ENCODE measurements around the gene GTPBP2.

Gene GTPBP2

GRCh38 chr6:43614396-43614730 lies 14.7 kb downstream of the GTPBP2 start:
- Histone ChIP-seq H4K8ac (ENCODE audit: low read depth, low read length) (no peak overlapping the region), H2AK5ac (ENCODE audit: low read length) (no peak overlapping the region), H3K4me3 (ENCODE audit: low read depth, low read length) (no peak overlapping the region), H3K23ac (ENCODE audit: low read length) (no peak overlapping the region), H2BK12ac (ENCODE audit: low read length) (no peak overlapping the region), H3K79me1 (ENCODE audit: low read length) (no peaks in the 10 kb centered on the region), H3K4ac (ENCODE audit: low read depth, low read length) (no peak overlapping the region), H3K9me3 (ENCODE audit: insufficient read depth, low read depth, low read length) (no peaks in the 10 kb centered on the region), H3K79me2 (ENCODE audit: control insufficient read depth, insufficient read depth, low read length, poor library complexity) (no peaks in the 10 kb centered on the region), H2BK5ac (ENCODE audit: low read depth, low read length, poor library complexity) (no peak overlapping the region), H3K4me1 (ENCODE audit: control insufficient read depth in 1 of 2, insufficient read depth in 2 of 2, low read length in 2 of 2) (peaks cover 3 to 5% of the 10 kb centered on the region in 2 experiments), H3K27ac (ENCODE audit: low read depth, low read length) (no peak overlapping the region), H4K12ac (ENCODE audit: low read depth, low read length) (no peak overlapping the region), H3K14ac (ENCODE audit: low read length) (no peak overlapping the region), H3K18ac (ENCODE audit: low read length) (no peak overlapping the region), H3K4me2 (ENCODE audit: low read length) (no peak overlapping the region), H3K9ac (ENCODE audit: low read length) (peak overlapping the region; percentile 9), H4K91ac (ENCODE audit: low read depth, low read length) (no peak overlapping the region), H3K36me3 (ENCODE audit: control insufficient read depth in 1 of 2, insufficient read depth in 2 of 2, low read length in 2 of 2) (peaks cover 19 to 25% of the 10 kb centered on the region in 2 experiments), H2AFZ (ENCODE audit: insufficient read depth, low read length, poor library complexity) (no peak overlapping the region), H3K27me3 (ENCODE audit: insufficient read depth, low read length) (no peaks in the 10 kb centered on the region), H2BK120ac (ENCODE audit: insufficient read depth, low read length, poor library complexity) (no peak overlapping the region)
- no CpG with 5 or more reads among the region's 3 CpGs for WGBS (ENCODE audit: extremely low coverage, insufficient coverage, insufficient read length)
- DNase-seq: peak; percentile 72 to 88

- no peak for DNase-seq
- H2AK5ac ChIP-seq (ENCODE audit: low read length): no peak overlapping the region
- H3K9me3 ChIP-seq (ENCODE audit: insufficient read depth, low read depth, low read length): no peaks in the 10 kb centered on the region
- H3K36me3 ChIP-seq (ENCODE audit: control insufficient read depth in 1 of 2, insufficient read depth in 2 of 2, low read length in 2 of 2): peaks cover 16 to 23% of the 10 kb centered on the region in 2 experiments
- no peaks in the 10 kb centered on the region for H3K79me2 ChIP-seq (ENCODE audit: control insufficient read depth, insufficient read depth, low read length, poor library complexity)
- H3K14ac ChIP-seq (ENCODE audit: low read length): no peak overlapping the region
- H3K23ac ChIP-seq (ENCODE audit: low read length): no peak overlapping the region
- H3K9ac ChIP-seq (ENCODE audit: low read length): peak overlapping the region; percentile 9
- H3K4me3 ChIP-seq (ENCODE audit: low read depth, low read length): no peak overlapping the region
- H2BK12ac ChIP-seq (ENCODE audit: low read length): no peak overlapping the region
- no peak overlapping the region for H3K4me2 ChIP-seq (ENCODE audit: low read length)
- H3K4ac ChIP-seq (ENCODE audit: low read depth, low read length): no peak overlapping the region
- H3K18ac ChIP-seq (ENCODE audit: low read length): no peak overlapping the region
- no peak overlapping the region for H4K8ac ChIP-seq (ENCODE audit: low read depth, low read length)
- no peaks in the 10 kb centered on the region for H3K27me3 ChIP-seq (ENCODE audit: insufficient read depth, low read length)
- H3K4me1 ChIP-seq (ENCODE audit: control insufficient read depth in 1 of 2, insufficient read depth in 2 of 2, low read length in 2 of 2): peaks cover 3 to 5% of the 10 kb centered on the region in 2 experiments
- no peak overlapping the region for H4K91ac ChIP-seq (ENCODE audit: low read depth, low read length)
- no peak overlapping the region for H2AFZ ChIP-seq (ENCODE audit: insufficient read depth, low read length, poor library complexity)
- no CpG with 5 or more reads among the region's 6 CpGs for WGBS (ENCODE audit: extremely low coverage, insufficient coverage, insufficient read length)
- no peak overlapping the region for H4K12ac ChIP-seq (ENCODE audit: low read depth, low read length)
- no peak overlapping the region for H2BK120ac ChIP-seq (ENCODE audit: insufficient read depth, low read length, poor library complexity)
- H3K27ac ChIP-seq (ENCODE audit: low read depth, low read length): no peak overlapping the region
- H3K79me1 ChIP-seq (ENCODE audit: low read length): no peaks in the 10 kb centered on the region
- peak overlapping the region; percentile 6 for H2BK5ac ChIP-seq (ENCODE audit: low read depth, low read length, poor library complexity)
Observed at GRCh38 chr6:43613721-43614395, 15.2 kb downstream of the GTPBP2 start.

GRCh38 chr6:43610431-43610830 lies 18.6 kb downstream of the GTPBP2 start:
- Histone ChIP-seq H3K9ac (ENCODE audit: low read length) (no peak overlapping the region), H2AK5ac (ENCODE audit: low read length) (no peak overlapping the region), H3K4me1 (ENCODE audit: control insufficient read depth in 1 of 2, insufficient read depth in 2 of 2, low read length in 2 of 2) (peaks cover 3 to 5% of the 10 kb centered on the region in 2 experiments), H3K79me2 (ENCODE audit: control insufficient read depth, insufficient read depth, low read length, poor library complexity) (no peaks in the 10 kb centered on the region), H4K91ac (ENCODE audit: low read depth, low read length) (no peak overlapping the region), H3K27me3 (ENCODE audit: insufficient read depth, low read length) (no peaks in the 10 kb centered on the region), H3K36me3 (ENCODE audit: control insufficient read depth in 1 of 2, insufficient read depth in 2 of 2, low read length in 2 of 2) (peaks cover 22 to 28% of the 10 kb centered on the region in 2 experiments), H3K18ac (ENCODE audit: low read length) (no peak overlapping the region), H2BK120ac (ENCODE audit: insufficient read depth, low read length, poor library complexity) (no peak overlapping the region), H3K9me3 (ENCODE audit: insufficient read depth, low read depth, low read length) (no peaks in the 10 kb centered on the region), H2BK12ac (ENCODE audit: low read length) (no peak overlapping the region), H2BK5ac (ENCODE audit: low read depth, low read length, poor library complexity) (no peak overlapping the region), H3K79me1 (ENCODE audit: low read length) (no peaks in the 10 kb centered on the region), H3K4ac (ENCODE audit: low read depth, low read length) (no peak overlapping the region), H4K12ac (ENCODE audit: low read depth, low read length) (no peak overlapping the region), H3K4me3 (ENCODE audit: low read depth, low read length) (no peak overlapping the region), H3K4me2 (ENCODE audit: low read length) (no peak overlapping the region), H3K23ac (ENCODE audit: low read length) (no peak overlapping the region), H2AFZ (ENCODE audit: insufficient read depth, low read length, poor library complexity) (no peak overlapping the region), H4K8ac (ENCODE audit: low read depth, low read length) (no peak overlapping the region), H3K27ac (ENCODE audit: low read depth, low read length) (no peak overlapping the region), H3K14ac (ENCODE audit: low read length) (no peak overlapping the region)
- no CpG with 5 or more reads among the region's 5 CpGs for WGBS (ENCODE audit: extremely low coverage, insufficient coverage, insufficient read length)
- DNase-seq: peak; percentile 44 to 54

GRCh38 chr6:43609402-43609801 lies 19.7 kb downstream of the GTPBP2 start:
- Histone ChIP-seq H2AK5ac (ENCODE audit: low read length) (no peak overlapping the region), H3K27ac (ENCODE audit: low read depth, low read length) (no peak overlapping the region), H3K9me3 (ENCODE audit: insufficient read depth, low read depth, low read length) (no peaks in the 10 kb centered on the region), H3K36me3 (ENCODE audit: control insufficient read depth in 1 of 2, insufficient read depth in 2 of 2, low read length in 2 of 2) (peaks cover 24 to 26% of the 10 kb centered on the region in 2 experiments), H3K79me1 (ENCODE audit: low read length) (no peaks in the 10 kb centered on the region), H3K4me2 (ENCODE audit: low read length) (no peak overlapping the region), H3K27me3 (ENCODE audit: insufficient read depth, low read length) (no peaks in the 10 kb centered on the region), H3K4ac (ENCODE audit: low read depth, low read length) (no peak overlapping the region), H2AFZ (ENCODE audit: insufficient read depth, low read length, poor library complexity) (no peak overlapping the region), H3K79me2 (ENCODE audit: control insufficient read depth, insufficient read depth, low read length, poor library complexity) (no peaks in the 10 kb centered on the region), H4K91ac (ENCODE audit: low read depth, low read length) (no peak overlapping the region), H4K8ac (ENCODE audit: low read depth, low read length) (no peak overlapping the region), H3K23ac (ENCODE audit: low read length) (no peak overlapping the region), H3K14ac (ENCODE audit: low read length) (no peak overlapping the region), H2BK12ac (ENCODE audit: low read length) (no peak overlapping the region), H2BK120ac (ENCODE audit: insufficient read depth, low read length, poor library complexity) (no peak overlapping the region), H3K18ac (ENCODE audit: low read length) (no peak overlapping the region), H4K12ac (ENCODE audit: low read depth, low read length) (no peak overlapping the region), H2BK5ac (ENCODE audit: low read depth, low read length, poor library complexity) (no peak overlapping the region), H3K9ac (ENCODE audit: low read length) (no peak overlapping the region), H3K4me3 (ENCODE audit: low read depth, low read length) (no peak overlapping the region), H3K4me1 (ENCODE audit: control insufficient read depth in 1 of 2, insufficient read depth in 2 of 2, low read length in 2 of 2) (peaks cover 3 to 5% of the 10 kb centered on the region in 2 experiments)
- peak; percentile 61 to 87 for DNase-seq
- no CpG with 5 or more reads among the region's 1 CpG for WGBS (ENCODE audit: extremely low coverage, insufficient coverage, insufficient read length)

Data from trophoblast cell (in vitro differentiated cells and primary cell).